ENCODE data around the gene MKI67. TPM values are rescaled to one million over a fixed set of nuclear protein-coding genes. Genes with fewer than 3 reads are reported as not detected.
A peak's percentile ranks its signal among the peaks of the same experiment; 100 is the strongest.

Gene MKI67
- total and polyA plus RNA-seq, 10 of the 15 experiments (the other 5 are each of a cell fraction or from before 2014, with no cell fraction given) = 22.3 to 183 (median 82.9) TPM

GRCh38 chr10:128121750-128122412, 4.3 kb downstream of the MKI67 start:
- WGBS (ENCODE audit: insufficient coverage, insufficient replicate concordance, low lambda C conversion rate, missing lambda C conversion rate) = 94% methylated on average over 5 of the region's 5 CpGs
- Histone ChIP-seq H3K4me1 (ENCODE audit: control insufficient read depth, insufficient read depth, low read length) (no peaks in the 10 kb centered on the region), H3K27ac (ENCODE audit: control insufficient read depth, insufficient read depth) (no peak overlapping the region; the same call in 1 of the 2 replicates), H3K27me3 (replicated peaks in 1 of 2; ENCODE audit: control insufficient read depth in 2 of 2, insufficient read depth in 2 of 2, low read length in 1 of 2) (no peaks in the 10 kb centered on the region), H3K9ac (ENCODE audit: control insufficient read depth, insufficient read depth, low read length) (no peak overlapping the region), H3K4me3 (peak overlapping the region; percentile 84), H2AFZ (ENCODE audit: control insufficient read depth, low read depth, low read length) (peak overlapping the region; percentile 59), H4K20me1 (ENCODE audit: control insufficient read depth, insufficient read depth) (no peaks in the 10 kb centered on the region), H3K4me2 (ENCODE audit: control insufficient read depth, insufficient read depth) (peak overlapping the region; percentile 53), H3K9me3 (replicated peaks; ENCODE audit: control insufficient read depth, insufficient read depth, low read length) (no peaks in the 10 kb centered on the region), H3K36me3 (ENCODE audit: control insufficient read depth in 2 of 2, insufficient read depth in 2 of 2, low read length in 1 of 2) (peaks cover 4 to 20% of the 10 kb centered on the region in 2 experiments), H3K79me2 (ENCODE audit: control insufficient read depth, insufficient read depth, low read length) (peaks cover 73% of the 10 kb centered on the region)
- FAIRE-seq (no peak), ATAC-seq (no peak), DNase-seq (ENCODE audit: low read depth, low spot score) (no peak)
- POLR2A ChIA-PET = interaction anchor here (0.6 to 1.9 kb wide), 2 partner anchors 58 to 74 kb away, joined by 3 to 5 read pairs; no protein-coding TSS in a partner anchor
- SMC1A ChIA-PET (ENCODE audit: uncharacterized antibody, unreplicated experiment) = interaction anchor here (1.8 to 1.9 kb wide), 2 partner anchors 10 to 15 kb away, joined by 4 to 8 read pairs; no protein-coding TSS in a partner anchor
- in situ Hi-C loops (cut with MboI) (no loop called here), intact Hi-C loops (cut with micrococcal nuclease; ENCODE audit: unreplicated experiment) (no loop called here)
- no TSS peak for BruUV-seq (replicated peaks)
- RAD21 ChIA-PET (ENCODE audit: unreplicated experiment) = interaction anchor here (1.0 to 1.2 kb wide), 2 partner anchors 22 to 27 kb away, joined by 3 to 4 read pairs; no protein-coding TSS in a partner anchor
- TF ChIP-seq CEBPZ (IDR thresholded peaks at IDR 0.05; ENCODE audit: low read depth, low read length) (no peak), CBX5 (IDR thresholded peaks at IDR 0.05; ENCODE audit: low read depth) (no peak), MYC (IDR thresholded peaks at IDR 0.05; ENCODE audit: insufficient read depth, insufficient read length, insufficient replicate concordance, low read length, severe bottlenecking) (no peak), MEF2B (IDR thresholded peaks at IDR 0.05; ENCODE audit: partially characterized antibody, poor library complexity, severe bottlenecking) (no peak), TCF12 (IDR thresholded peaks at IDR 0.05; ENCODE audit: low read depth, low read length) (no peak), SMAD1 (IDR thresholded peaks at IDR 0.05; ENCODE audit: low read depth, partially characterized antibody) (no peak), SREBF1 (IDR thresholded peaks at IDR 0.05; ENCODE audit: low read length) (no peak), TAF1 (IDR thresholded peaks at IDR 0.05; ENCODE audit: borderline replicate concordance, low read depth, low read length) (no peak), RAD51 (IDR thresholded peaks at IDR 0.05) (no peak), NFYA (IDR thresholded peaks at IDR 0.05; ENCODE audit: borderline replicate concordance, low read depth, low read length) (no peak), SUPT20H (IDR thresholded peaks at IDR 0.05; ENCODE audit: borderline replicate concordance, control insufficient read depth, low read depth, low read length) (no peak), YY1 (IDR thresholded peaks at IDR 0.05; ENCODE audit: low read depth, low read length) (peak; percentile 46; the same call in 1 of the 2 replicates), MLLT1 (IDR thresholded peaks at IDR 0.05) (no peak), ZZZ3 (IDR thresholded peaks at IDR 0.05; ENCODE audit: control insufficient read depth, insufficient read length, low read depth) (no peak), BHLHE40 (IDR thresholded peaks at IDR 0.05; ENCODE audit: borderline replicate concordance in 1 of 2, low read depth in 2 of 2, low read length in 1 of 2) (0 out of 4 replicates have a peak, but pooled peaks of 1 of the 2 experiments have one; percentile 4)
- CTCF ChIA-PET = interaction anchor here (0.9 to 2.5 kb wide), 6 partner anchors 11 to 87 kb away, joined by 3 to 11 read pairs (median 6); no protein-coding TSS in a partner anchor
